Activated naive CD8-positive, alpha-beta T cell treated with anti-CD3 and anti-CD28 coated beads, Interleukin-2, amount 10 ng/mL, durations not matched to agents 7 days and 5 days (primary cell): ENCODE data around the gene UVSSA. TPM values are rescaled to one million over a fixed set of nuclear protein-coding genes. Genes with fewer than 3 reads are reported as not detected.
"Not testable (repeated sequence)": the region's sequence is repeated elsewhere in the genome, so short reads cannot be mapped to it uniquely, and the experiment has no call there.

Source experiments
- ATAC-seq: fragments of 150-1000 bp; cut with Tn5 transposase; one replicate; pipeline ENCODE4 v1.10.0; 2021; ENCODE audit warnings: low read depth, moderate library complexity
- POLR2A ChIA-PET: fragments of 350-600 bp; sonication (Branson Sonifier 250); formaldehyde crosslinking; loops from one replicate; lab custom pipeline; 2021; ENCODE audit warnings: antibody characterized with exemption; lab: Charles Lee
- DNase-seq: peaks from one replicate; pipeline ENCODE4 v3.0.0; 2021
- H3K27ac Mint-ChIP-seq: one replicate; pipeline ENCODE4 v1.8.0; 2022; ENCODE audit warnings: mild to moderate bottlenecking, mixed read lengths
- H3K27me3 Mint-ChIP-seq: one replicate; pipeline ENCODE4 v1.8.0; 2022; ENCODE audit warnings: mild to moderate bottlenecking, moderate library complexity, mixed read lengths
- H3K36me3 Mint-ChIP-seq: one replicate; pipeline ENCODE4 v1.8.0; 2021; ENCODE audit warnings: mild to moderate bottlenecking, mixed read lengths
- H3K4me1 Mint-ChIP-seq: one replicate; pipeline ENCODE4 v1.8.0; 2021; ENCODE audit warnings: mixed read lengths
- H3K4me3 Mint-ChIP-seq: one replicate; pipeline ENCODE4 v1.8.0; 2022; ENCODE audit warnings: mild to moderate bottlenecking, moderate library complexity, mixed read lengths
- H3K9me3 Mint-ChIP-seq: one replicate; pipeline ENCODE4 v1.8.0; 2021; ENCODE audit warnings: mixed read lengths
- total RNA-seq, 2 experiments: library from RNA; stranded (reverse); gene quantifications; one replicate each; pipeline ENCODE4 v1.2.3, GENCODE V29; 2021

The UVSSA gene
- total RNA-seq, 2 experiments from 2014 or later = 30.0 to 30.9 TPM

- no peak for DNase-seq
- Mint-ChIP-seq H3K27me3 (no peaks in the 10 kb centered on the region), H3K4me3 (no peak overlapping the region), H3K36me3 (peaks cover 24% of the 10 kb centered on the region), H3K27ac (no peak overlapping the region), H3K9me3 (no peaks in the 10 kb centered on the region), H3K4me1 (peaks cover 5% of the 10 kb centered on the region)
- no peak for ATAC-seq
- POLR2A ChIA-PET = no interaction called here
Observed at GRCh38 chr4:1321946-1322650, 24.9 kb upstream of the UVSSA start.

GRCh38 chr4:1323280-1323634, 23.8 kb upstream of the UVSSA start:
- ATAC-seq (no peak), DNase-seq (no peak)
- peaks cover 15% of the 10 kb centered on the region for H3K36me3 Mint-ChIP-seq
- H3K4me3 Mint-ChIP-seq = no peak overlapping the region
- POLR2A ChIA-PET = no interaction called here
- H3K4me1 Mint-ChIP-seq = peaks cover 2% of the 10 kb centered on the region
- H3K27ac Mint-ChIP-seq = no peak overlapping the region
- H3K9me3 Mint-ChIP-seq = no peaks in the 10 kb centered on the region
- H3K27me3 Mint-ChIP-seq = no peaks in the 10 kb centered on the region

- POLR2A ChIA-PET = no interaction called here
- H3K27ac Mint-ChIP-seq = no peak overlapping the region
- peaks cover under 1% of the 10 kb centered on the region for H3K4me1 Mint-ChIP-seq
- ATAC-seq = no peak
- H3K36me3 Mint-ChIP-seq = peaks cover 14% of the 10 kb centered on the region
- H3K27me3 Mint-ChIP-seq = no peaks in the 10 kb centered on the region
- no peak for DNase-seq
- no peak overlapping the region for H3K4me3 Mint-ChIP-seq
- H3K9me3 Mint-ChIP-seq = no peaks in the 10 kb centered on the region
Observed at GRCh38 chr4:1323635-1324442, 23.2 kb upstream of the UVSSA start.

- ATAC-seq, H3K27me3 Mint-ChIP-seq, H3K4me1 Mint-ChIP-seq, H3K9me3 Mint-ChIP-seq, H3K27ac Mint-ChIP-seq, H3K4me3 Mint-ChIP-seq, DNase-seq, POLR2A ChIA-PET: not testable (repeated sequence)
- peaks cover 19% of the 10 kb centered on the region for H3K36me3 Mint-ChIP-seq
Observed at GRCh38 chr4:1324443-1325175, 22.4 kb upstream of the UVSSA start.

- Mint-ChIP-seq H3K9me3 (no peaks in the 10 kb centered on the region), H3K4me3 (no peak overlapping the region), H3K27me3 (no peaks in the 10 kb centered on the region), H3K36me3 (peaks cover 20% of the 10 kb centered on the region), H3K27ac (no peak overlapping the region), H3K4me1 (peaks cover 10% of the 10 kb centered on the region)
- POLR2A ChIA-PET = no interaction called here
- ATAC-seq (no peak), DNase-seq (no peak)
Observed at GRCh38 chr4:1325176-1325480, 21.9 kb upstream of the UVSSA start.

- Mint-ChIP-seq H3K4me3 (no peak overlapping the region), H3K36me3 (peaks cover 19% of the 10 kb centered on the region), H3K9me3 (no peaks in the 10 kb centered on the region), H3K4me1 (peaks cover 18% of the 10 kb centered on the region), H3K27ac (no peak overlapping the region), H3K27me3 (no peaks in the 10 kb centered on the region)
- no peak for DNase-seq
- ATAC-seq = no peak
- POLR2A ChIA-PET = interaction anchor here (0.9 kb wide), 1 partner anchor 11 kb away, joined by 3 read pairs; no protein-coding TSS in a partner anchor
Observed at GRCh38 chr4:1325681-1326635, 21.1 kb upstream of the UVSSA start.

GRCh38 chr4:1326751-1327525, 20.1 kb upstream of the UVSSA start:
- Mint-ChIP-seq H3K4me3 (no peak overlapping the region), H3K27me3 (no peaks in the 10 kb centered on the region), H3K4me1 (peaks cover 20% of the 10 kb centered on the region), H3K27ac (no peak overlapping the region), H3K9me3 (no peaks in the 10 kb centered on the region), H3K36me3 (peaks cover 20% of the 10 kb centered on the region)
- POLR2A ChIA-PET = interaction anchor here (1.4 kb wide), 1 partner anchor 19 kb away, joined by 5 read pairs; no protein-coding TSS in a partner anchor
- DNase-seq = no peak
- no peak for ATAC-seq

- Mint-ChIP-seq H3K9me3 (no peaks in the 10 kb centered on the region), H3K36me3 (peaks cover 20% of the 10 kb centered on the region), H3K27ac (no peak overlapping the region), H3K4me1 (peaks cover 22% of the 10 kb centered on the region), H3K27me3 (no peaks in the 10 kb centered on the region), H3K4me3 (no peak overlapping the region)
- no peak for ATAC-seq
- DNase-seq = no peak
- POLR2A ChIA-PET = interaction anchor here (1.4 kb wide), 1 partner anchor 18 kb away, joined by 5 read pairs; no protein-coding TSS in a partner anchor
Observed at GRCh38 chr4:1327526-1328266, 19.3 kb upstream of the UVSSA start.

- Mint-ChIP-seq H3K4me3 (no peak overlapping the region), H3K27ac (no peak overlapping the region), H3K27me3 (no peaks in the 10 kb centered on the region), H3K36me3 (peaks cover 15% of the 10 kb centered on the region), H3K9me3 (no peaks in the 10 kb centered on the region), H3K4me1 (peaks cover 22% of the 10 kb centered on the region)
- ATAC-seq = no peak
- POLR2A ChIA-PET = interaction anchor here (1.4 to 2.4 kb wide), 2 partner anchors 18 kb away, joined by 5 to 12 read pairs; partner anchors contain the start of gene UVSSA
- DNase-seq = no peak
Observed at GRCh38 chr4:1328267-1329155, 18.5 kb upstream of the UVSSA start.

- peak; percentile 24 for ATAC-seq
- H3K9me3 Mint-ChIP-seq = no peaks in the 10 kb centered on the region
- H3K36me3 Mint-ChIP-seq = peaks cover 22% of the 10 kb centered on the region
- no peak for DNase-seq
- peak overlapping the region; percentile 28 for H3K27ac Mint-ChIP-seq
- peak overlapping the region; percentile 64 for H3K4me3 Mint-ChIP-seq
- POLR2A ChIA-PET = interaction anchor here (0.7 to 2.4 kb wide), 5 partner anchors 17 to 40 kb away, joined by 3 to 14 read pairs (median 3); partner anchors contain the start of genes MAEA and UVSSA
- peaks cover 24% of the 10 kb centered on the region for H3K4me1 Mint-ChIP-seq
- H3K27me3 Mint-ChIP-seq = no peaks in the 10 kb centered on the region
Observed at GRCh38 chr4:1329408-1330371, 17.3 kb upstream of the UVSSA start.
